Type B pancreatic cell (in vitro differentiated cells): ENCODE data around the gene EPN3. TPM values are rescaled to one million over a fixed set of nuclear protein-coding genes. Genes with fewer than 3 reads are reported as not detected.

ENCODE experiments used
- DNase-seq: peaks from one replicate; pipeline ENCODE4 v3.0.0; 2021; ENCODE audit warnings: mixed read lengths; ENCODE audit not compliant: unreplicated experiment; ENCODE audit errors: extremely low spot score
- H3K27ac Mint-ChIP-seq: 2 replicates; pipeline ENCODE4 v1.8.0; 2021; ENCODE audit warnings: mild to moderate bottlenecking, mixed read lengths
- H3K27me3 Mint-ChIP-seq: 2 replicates; pipeline ENCODE4 v1.8.0; 2021; ENCODE audit warnings: mixed read lengths
- H3K36me3 Mint-ChIP-seq: 2 replicates; pipeline ENCODE4 v1.8.0; 2021; ENCODE audit warnings: mixed read lengths
- H3K4me1 Mint-ChIP-seq: one replicate; pipeline ENCODE4 v1.8.0; 2021; ENCODE audit warnings: mixed read lengths; ENCODE audit not compliant: unreplicated experiment
- H3K4me3 Mint-ChIP-seq: 2 replicates; pipeline ENCODE4 v1.8.0; 2021; ENCODE audit warnings: mild to moderate bottlenecking, mixed read lengths
- H3K9me3 Mint-ChIP-seq: 2 replicates; pipeline ENCODE4 v1.8.0; 2021; ENCODE audit warnings: mixed read lengths
- CTCF ChIP-seq: fragments of 200-600 bp; sonication (generic); conservative IDR thresholded peaks from 2 replicates; pipeline ENCODE4 v1.5.0; 2021; ENCODE audit warnings: antibody characterized with exemption, mild to moderate bottlenecking
- total RNA-seq: library from RNA; stranded (reverse); gene quantifications from 2 replicates; pipeline ENCODE4 v1.2.1, GENCODE V29; 2021; ENCODE audit warnings: low replicate concordance

Gene EPN3
- total RNA-seq, 1 donor from 2014 or later: 41.7 TPM

- Mint-ChIP-seq H3K4me1 (peaks cover 36% of the 10 kb centered on the region), H3K9me3 (no peaks in the 10 kb centered on the region), H3K27ac (no peak overlapping the region), H3K36me3 (no peaks in the 10 kb centered on the region), H3K4me3 (no peak overlapping the region), H3K27me3 (peaks cover 8% of the 10 kb centered on the region)
- DNase-seq: no peak
- TF ChIP-seq CTCF: no peak
Measured at GRCh38 chr17:50572541-50572940, 40.0 kb downstream of the EPN3 start.

GRCh38 chr17:50573866-50574611, 41.5 kb downstream of the EPN3 start:
- Mint-ChIP-seq H3K4me1 (peaks cover 30% of the 10 kb centered on the region), H3K4me3 (no peak overlapping the region), H3K27ac (no peak overlapping the region), H3K9me3 (no peaks in the 10 kb centered on the region), H3K36me3 (peaks cover 6% of the 10 kb centered on the region), H3K27me3 (peaks cover 5% of the 10 kb centered on the region)
- DNase-seq: no peak
- no peak for TF ChIP-seq CTCF

- DNase-seq: no peak
- no peak for TF ChIP-seq CTCF
- Mint-ChIP-seq H3K9me3 (no peaks in the 10 kb centered on the region), H3K36me3 (peaks cover 7% of the 10 kb centered on the region), H3K27me3 (peaks cover 5% of the 10 kb centered on the region), H3K4me3 (no peak overlapping the region), H3K4me1 (peaks cover 18% of the 10 kb centered on the region), H3K27ac (no peak overlapping the region)
Measured at GRCh38 chr17:50575581-50576210, 43.2 kb downstream of the EPN3 start.

GRCh38 chr17:50576864-50577263, 44.3 kb downstream of the EPN3 start:
- Mint-ChIP-seq H3K9me3 (no peaks in the 10 kb centered on the region), H3K27me3 (peaks cover 5% of the 10 kb centered on the region), H3K4me3 (no peak overlapping the region), H3K27ac (no peak overlapping the region), H3K36me3 (peaks cover 7% of the 10 kb centered on the region), H3K4me1 (peaks cover 11% of the 10 kb centered on the region)
- TF ChIP-seq CTCF: no peak
- DNase-seq: no peak

- H3K4me1 Mint-ChIP-seq: peaks cover 11% of the 10 kb centered on the region
- H3K27ac Mint-ChIP-seq: no peak overlapping the region
- TF ChIP-seq CTCF: no peak
- no peaks in the 10 kb centered on the region for H3K9me3 Mint-ChIP-seq
- no peak for DNase-seq
- peaks cover 7% of the 10 kb centered on the region for H3K36me3 Mint-ChIP-seq
- H3K27me3 Mint-ChIP-seq: peaks cover 5% of the 10 kb centered on the region
- no peak overlapping the region for H3K4me3 Mint-ChIP-seq
Measured at GRCh38 chr17:50577451-50577954, 45.0 kb downstream of the EPN3 start.
